Measurements from ENCODE around the gene CHD2. TPM values are rescaled to one million over a fixed set of nuclear protein-coding genes. Genes with fewer than 3 reads are reported as not detected.
"Not testable (repeated sequence)": the region's sequence is repeated elsewhere in the genome, so short reads cannot be mapped to it uniquely, and the experiment has no call there.

The CHD2 gene
- total RNA-seq (100 to 1,000 TPM; 120 to 144 TPM), polyA plus RNA-seq (10 to 100 TPM; 38.0 to 42.6 TPM)
- long read RNA-seq, donor 1, partial matches to known transcripts: 28 of 46 reads
- long read RNA-seq, donor 1, other reads (novel, unspliced or antisense): 17 of 46 reads
- long read RNA-seq, donor 2, partial matches to known transcripts: 31 of 39 reads
- long read RNA-seq, donor 2, other reads (novel, unspliced or antisense): 7 of 39 reads

DNA sequence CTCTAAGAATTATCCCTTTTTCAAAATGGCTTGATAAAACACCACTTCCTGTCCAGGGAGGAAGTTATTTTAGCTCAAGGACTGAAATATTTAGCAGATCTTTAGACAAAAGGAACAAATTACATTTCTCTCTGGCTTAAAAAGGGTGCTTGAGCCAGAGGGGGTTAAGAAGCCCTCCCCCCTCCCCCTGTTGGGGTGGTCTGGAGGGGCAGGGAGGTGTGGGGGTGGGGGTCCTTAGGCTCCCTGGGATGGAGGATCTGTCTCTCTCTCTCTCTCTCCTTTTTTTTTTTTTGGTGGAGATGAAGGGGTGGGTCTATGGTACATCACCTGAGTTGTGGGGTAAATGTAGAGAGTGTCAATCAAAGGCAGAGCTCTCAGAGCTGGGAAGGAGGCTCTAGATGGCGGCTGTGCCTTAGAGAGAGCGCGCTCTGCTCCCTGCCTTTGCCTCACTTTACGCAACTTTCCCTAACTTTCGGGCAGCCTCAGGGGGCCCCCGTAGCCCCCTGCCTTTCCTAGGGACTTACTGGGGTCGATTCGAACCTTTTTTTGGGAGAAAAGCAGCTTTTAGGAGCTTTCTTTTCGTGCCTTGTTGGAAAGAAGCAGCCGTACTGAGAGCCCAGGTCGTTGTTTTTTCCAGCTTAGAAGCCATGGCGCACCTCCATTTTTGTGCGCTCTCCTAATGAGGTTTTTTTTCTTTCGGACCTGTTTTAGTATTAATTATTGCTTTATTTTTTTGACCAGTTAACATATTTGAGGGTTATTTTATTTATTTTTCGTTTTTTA lies at the start of gene CHD2:
Gene CHD2, plus strand, starts transcription at position 377 of the 783 bp plus-strand sequence. CDS start 914 bp downstream, outside the sequence.
- 1% methylated on average over 15 of the region's 15 CpGs for WGBS, 2 donors
- no peaks in the 10 kb centered on the region for H3K4me1 ChIP-seq (ENCODE audit: control insufficient read depth in 1 of 2, insufficient read depth in 2 of 2, low read length in 2 of 2)
- H3K36me3 ChIP-seq (ENCODE audit: control insufficient read depth in 1 of 2, insufficient read depth in 2 of 2, low read length in 1 of 2): no peaks in the 10 kb centered on the region
- peak within 1 kb of the TSS; percentile 87 to 100 for H3K27ac ChIP-seq (ENCODE audit: low read depth in 1 of 2, low read length in 2 of 2)
- H3K4me3 ChIP-seq (ENCODE audit: low read length in 2 of 2): peak within 1 kb of the TSS; percentile 97 to 100
- DNase-seq (peak in 1 of 2 donors; percentile 64), ATAC-seq (ENCODE audit: low FRiP score) (peak; percentile 68)
- no peaks in the 10 kb centered on the region for H3K9me3 ChIP-seq (ENCODE audit: control insufficient read depth, low read length)
- intact Hi-C loops (cut with DNase I): loop anchor here in 1 of 2 donors (5.0 kb wide), 1 partner anchor 93 kb away; no protein-coding TSS in a partner anchor
- peaks cover 0 to 1% of the 10 kb centered on the region in 2 donors for H3K27me3 ChIP-seq (ENCODE audit: control insufficient read depth in 1 of 2, insufficient read depth in 2 of 2, low read length in 1 of 2)

DNA sequence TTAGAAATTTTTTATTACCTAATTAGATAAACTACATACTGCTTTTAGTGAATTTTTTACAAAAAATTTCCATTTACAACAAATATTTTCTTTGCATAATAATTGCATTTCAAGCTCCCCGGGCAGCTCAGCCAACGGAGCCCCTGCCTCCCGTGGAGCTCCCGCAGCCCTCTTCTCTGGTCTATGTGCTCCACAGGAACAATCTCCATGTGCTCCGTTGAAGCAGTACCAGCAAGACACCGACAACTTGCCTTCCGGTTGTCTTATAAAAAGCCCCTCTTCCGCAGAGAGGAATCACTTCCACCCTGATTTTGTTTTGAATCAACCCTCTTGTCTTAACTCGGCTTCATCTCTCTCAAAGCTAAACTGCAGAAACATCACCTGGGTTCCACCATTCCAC lies 46.9 kb upstream of the CHD2 start:
- 50 to 65% methylated on average over 9 of the region's 9 CpGs for WGBS, 2 donors
- Histone ChIP-seq H3K36me3 (ENCODE audit: control insufficient read depth in 1 of 2, insufficient read depth in 2 of 2, low read length in 1 of 2) (no peaks in the 10 kb centered on the region), H3K4me3 (ENCODE audit: low read length in 2 of 2) (no peak overlapping the region), H3K9me3 (ENCODE audit: control insufficient read depth, low read length) (no peaks in the 10 kb centered on the region), H3K27me3 (ENCODE audit: control insufficient read depth in 1 of 2, insufficient read depth in 2 of 2, low read length in 1 of 2) (no peaks in the 10 kb centered on the region), H3K4me1 (ENCODE audit: control insufficient read depth in 1 of 2, insufficient read depth in 2 of 2, low read length in 2 of 2) (no peaks in the 10 kb centered on the region), H3K27ac (ENCODE audit: low read depth in 1 of 2, low read length in 2 of 2) (no peak overlapping the region)
- intact Hi-C loops (cut with DNase I): no loop called here
- ATAC-seq (ENCODE audit: low FRiP score) (no peak), DNase-seq (no peak)

DNA sequence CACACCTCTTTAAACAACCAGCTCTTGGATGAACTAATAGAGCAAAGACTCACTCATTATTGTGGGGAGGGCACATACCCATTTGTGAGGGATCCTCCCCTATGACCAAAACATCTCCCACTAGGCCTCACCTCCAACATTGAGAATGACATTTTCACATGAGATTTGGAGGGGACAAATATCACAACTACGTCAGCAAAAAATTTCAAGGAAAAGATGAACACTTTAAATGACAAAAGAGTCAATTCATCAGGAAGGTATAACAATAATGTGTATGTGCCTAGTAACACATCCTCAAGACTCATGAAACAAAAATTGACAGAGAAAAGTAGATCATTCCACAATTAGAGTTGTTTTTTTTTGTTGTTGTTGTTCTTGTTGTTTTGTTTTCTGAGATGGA lies 38.4 kb upstream of the CHD2 start:
- ATAC-seq (ENCODE audit: low FRiP score): no peak
- intact Hi-C loops (cut with DNase I): no loop called here
- no peaks in the 10 kb centered on the region for H3K27me3 ChIP-seq (ENCODE audit: control insufficient read depth in 1 of 2, insufficient read depth in 2 of 2, low read length in 1 of 2)
- H3K36me3 ChIP-seq (ENCODE audit: control insufficient read depth in 1 of 2, insufficient read depth in 2 of 2, low read length in 1 of 2): no peaks in the 10 kb centered on the region
- no peaks in the 10 kb centered on the region for H3K4me1 ChIP-seq (ENCODE audit: control insufficient read depth in 1 of 2, insufficient read depth in 2 of 2, low read length in 2 of 2)
- DNase-seq: no peak
- H3K4me3 ChIP-seq (ENCODE audit: low read length in 2 of 2): no peak overlapping the region
- H3K9me3 ChIP-seq (ENCODE audit: control insufficient read depth, low read length): no peaks in the 10 kb centered on the region
- WGBS, 2 donors: 92 to 98% methylated on average over 1 of the region's 1 CpG
- H3K27ac ChIP-seq (ENCODE audit: low read depth in 1 of 2, low read length in 2 of 2): no peak overlapping the region

DNA sequence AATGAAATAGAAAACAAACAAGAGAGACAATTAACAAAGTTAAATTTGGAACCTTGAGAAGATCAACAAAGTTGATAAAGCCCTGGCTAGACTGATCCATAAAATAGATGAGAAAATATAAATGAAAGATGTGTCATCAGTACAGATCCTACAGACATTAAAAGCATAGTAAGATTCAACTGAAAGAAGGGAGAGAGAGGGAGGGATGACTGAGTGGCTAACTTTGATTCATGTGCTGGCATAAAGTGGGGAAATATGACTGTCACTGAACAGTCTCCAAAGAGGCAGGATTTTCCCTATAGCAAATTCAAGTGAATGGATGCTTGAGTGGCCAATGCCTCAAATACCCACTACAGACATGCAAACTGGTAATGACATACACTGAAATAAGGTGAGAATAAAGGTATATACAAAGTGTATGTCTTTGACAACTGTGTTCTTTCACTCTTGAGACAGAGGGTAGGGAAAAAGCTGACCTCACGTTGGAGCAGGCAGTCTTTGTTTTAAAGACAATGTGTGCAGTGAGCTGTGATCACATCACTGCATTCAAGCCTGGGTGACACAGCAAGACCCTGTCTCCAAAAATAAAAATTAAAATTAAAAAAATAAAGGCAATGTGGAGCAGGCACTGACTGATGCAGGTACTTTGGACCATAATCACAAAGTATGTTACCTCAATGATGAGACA lies 35.9 kb upstream of the CHD2 start:
- ATAC-seq (ENCODE audit: low FRiP score): no peak
- H3K9me3 ChIP-seq (ENCODE audit: control insufficient read depth, low read length): no peaks in the 10 kb centered on the region
- WGBS, 2 donors: 75 to 91% methylated on average over 1 of the region's 1 CpG
- intact Hi-C loops (cut with DNase I): no loop called here
- no peak for DNase-seq
- H3K4me1 ChIP-seq (ENCODE audit: control insufficient read depth in 1 of 2, insufficient read depth in 2 of 2, low read length in 2 of 2): no peaks in the 10 kb centered on the region
- H3K27me3 ChIP-seq (ENCODE audit: control insufficient read depth in 1 of 2, insufficient read depth in 2 of 2, low read length in 1 of 2): no peaks in the 10 kb centered on the region
- H3K36me3 ChIP-seq (ENCODE audit: control insufficient read depth in 1 of 2, insufficient read depth in 2 of 2, low read length in 1 of 2): no peaks in the 10 kb centered on the region
- no peak overlapping the region for H3K27ac ChIP-seq (ENCODE audit: low read depth in 1 of 2, low read length in 2 of 2)
- H3K4me3 ChIP-seq (ENCODE audit: low read length in 2 of 2): no peak overlapping the region

DNA sequence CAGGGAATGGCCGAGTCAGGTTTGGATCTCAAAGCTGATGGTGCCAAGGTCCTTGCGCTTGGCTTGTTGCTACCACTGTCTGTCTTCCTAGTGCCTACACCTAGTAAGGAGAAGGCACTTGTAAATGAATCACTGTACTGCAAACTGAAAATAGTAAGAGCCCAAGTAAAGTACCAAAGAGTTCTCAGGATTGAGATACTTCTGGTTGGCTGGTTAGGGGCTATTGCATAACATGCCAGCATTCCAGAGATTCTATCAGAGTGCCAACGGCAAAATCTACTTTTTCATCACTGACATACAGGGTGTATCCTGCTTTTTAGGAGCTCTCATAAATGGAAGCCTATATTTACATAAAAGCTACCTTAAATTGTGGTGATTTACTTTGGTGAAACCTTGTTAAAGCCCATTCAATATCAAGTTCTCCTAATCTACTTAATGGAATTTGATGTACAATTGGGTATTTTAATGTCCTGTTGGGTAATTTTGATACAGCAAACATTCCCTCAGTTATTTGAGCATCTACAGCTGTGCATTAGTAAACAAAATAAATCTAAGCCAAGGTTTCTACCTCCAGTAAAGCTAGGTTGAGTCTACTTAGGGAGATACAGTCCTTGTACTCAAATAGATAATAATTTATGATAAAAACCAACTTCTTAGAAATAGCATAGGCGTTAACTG lies 30.7 kb upstream of the CHD2 start:
- intact Hi-C loops (cut with DNase I): loop anchor here in 1 of 2 donors (5.0 kb wide), 1 partner anchor 37 kb away; no protein-coding TSS in a partner anchor
- DNase-seq: no peak
- WGBS, 2 donors: 58 to 64% methylated on average over 4 of the region's 4 CpGs
- Histone ChIP-seq H3K4me3 (ENCODE audit: low read length in 2 of 2) (no peak overlapping the region), H3K27me3 (ENCODE audit: control insufficient read depth in 1 of 2, insufficient read depth in 2 of 2, low read length in 1 of 2) (no peaks in the 10 kb centered on the region), H3K9me3 (ENCODE audit: control insufficient read depth, low read length) (no peaks in the 10 kb centered on the region), H3K27ac (ENCODE audit: low read depth in 1 of 2, low read length in 2 of 2) (peak overlapping the region; percentile 4 to 72), H3K4me1 (ENCODE audit: control insufficient read depth in 1 of 2, insufficient read depth in 2 of 2, low read length in 2 of 2) (no peaks in the 10 kb centered on the region), H3K36me3 (ENCODE audit: control insufficient read depth in 1 of 2, insufficient read depth in 2 of 2, low read length in 1 of 2) (no peaks in the 10 kb centered on the region)
- peak; percentile 68 for ATAC-seq (ENCODE audit: low FRiP score)

DNA sequence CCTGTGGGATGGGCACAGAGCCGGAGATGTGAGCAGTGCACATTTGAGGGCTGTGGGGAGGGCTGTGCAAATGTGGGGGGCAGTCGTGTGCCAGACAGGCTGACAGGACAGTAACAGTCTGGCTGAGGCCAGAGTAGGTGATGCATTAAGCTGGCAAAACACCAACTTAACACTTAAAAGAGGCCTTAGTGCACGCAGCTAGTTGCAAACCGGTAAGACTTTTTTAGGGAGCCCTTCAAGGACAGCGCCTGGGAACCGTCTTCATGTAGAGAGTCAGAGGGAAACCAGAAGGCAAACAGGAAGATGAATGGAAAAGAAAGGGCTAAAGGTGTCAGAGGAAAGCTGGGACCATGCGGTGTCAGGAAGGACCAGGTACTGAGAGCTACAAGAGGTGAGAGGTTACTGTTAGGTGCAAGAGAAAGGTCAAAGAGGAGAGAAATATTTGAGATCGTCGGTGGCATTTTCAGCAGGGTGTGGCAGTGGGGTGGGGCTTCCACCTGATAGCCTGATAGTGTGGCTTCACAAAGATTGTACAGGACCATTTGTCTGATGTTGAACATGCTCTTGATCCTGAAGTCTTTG lies 30.0 kb upstream of the CHD2 start:
- no peak for ATAC-seq (ENCODE audit: low FRiP score)
- DNase-seq: no peak
- Histone ChIP-seq H3K9me3 (ENCODE audit: control insufficient read depth, low read length) (no peaks in the 10 kb centered on the region), H3K27me3 (ENCODE audit: control insufficient read depth in 1 of 2, insufficient read depth in 2 of 2, low read length in 1 of 2) (no peaks in the 10 kb centered on the region), H3K36me3 (ENCODE audit: control insufficient read depth in 1 of 2, insufficient read depth in 2 of 2, low read length in 1 of 2) (no peaks in the 10 kb centered on the region), H3K27ac (ENCODE audit: low read depth in 1 of 2, low read length in 2 of 2) (no peak overlapping the region), H3K4me1 (ENCODE audit: control insufficient read depth in 1 of 2, insufficient read depth in 2 of 2, low read length in 2 of 2) (no peaks in the 10 kb centered on the region), H3K4me3 (ENCODE audit: low read length in 2 of 2) (no peak overlapping the region)
- 70 to 71% methylated on average over 9 of the region's 9 CpGs for WGBS, 2 donors
- intact Hi-C loops (cut with DNase I): no loop called here

DNA sequence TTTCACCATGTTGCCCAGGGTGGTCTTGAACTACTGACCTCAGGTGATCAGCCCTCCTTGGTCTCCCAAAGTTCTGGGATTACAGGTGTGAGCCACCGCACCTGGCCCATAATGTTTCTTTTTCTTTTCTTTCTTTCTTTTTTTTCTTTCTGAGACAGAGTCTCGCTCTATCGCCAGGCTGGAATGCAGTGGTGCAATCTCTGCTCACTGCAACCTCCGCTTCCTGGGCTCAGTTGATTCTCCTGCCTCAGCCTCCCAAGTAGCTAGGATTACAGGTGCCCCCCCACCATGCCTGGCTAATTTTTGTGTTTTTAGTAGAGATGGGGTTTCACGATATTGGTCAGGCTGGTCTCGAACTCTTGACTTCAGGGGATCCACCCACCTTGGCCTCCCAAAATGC lies 27.2 kb upstream of the CHD2 start:
- H3K9me3 ChIP-seq (ENCODE audit: control insufficient read depth, low read length): not testable (repeated sequence)
- whole genome bisulfite sequencing, 2 donors: 97 to 99% methylated on average over 6 of the region's 6 CpGs

DNA sequence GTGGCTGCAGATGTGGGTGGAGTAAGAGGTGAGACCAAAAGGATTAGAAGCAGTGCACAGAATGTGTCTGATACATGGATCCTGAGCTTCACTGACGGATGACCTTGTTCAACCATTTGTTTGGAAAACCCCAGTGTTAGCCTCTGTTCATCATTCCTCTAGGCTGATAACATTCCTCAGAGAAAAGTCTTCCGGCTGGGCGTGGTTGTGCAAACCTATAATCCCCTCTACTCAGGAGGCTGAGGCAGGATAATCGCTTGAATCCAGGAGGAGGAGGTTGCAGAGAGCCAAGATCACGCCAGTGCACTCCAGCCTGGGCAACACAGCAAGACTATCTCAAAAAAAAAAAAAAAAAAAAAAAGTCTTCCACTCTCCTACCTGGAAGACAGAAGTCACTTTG lies 23.1 kb upstream of the CHD2 start:
- ATAC-seq (ENCODE audit: low FRiP score) (no peak), DNase-seq (no peak)
- no peak overlapping the region for H3K4me3 ChIP-seq (ENCODE audit: low read length in 2 of 2)
- no peaks in the 10 kb centered on the region for H3K9me3 ChIP-seq (ENCODE audit: control insufficient read depth, low read length)
- H3K36me3 ChIP-seq (ENCODE audit: control insufficient read depth in 1 of 2, insufficient read depth in 2 of 2, low read length in 1 of 2): no peaks in the 10 kb centered on the region
- no peaks in the 10 kb centered on the region for H3K27me3 ChIP-seq (ENCODE audit: control insufficient read depth in 1 of 2, insufficient read depth in 2 of 2, low read length in 1 of 2)
- H3K27ac ChIP-seq (ENCODE audit: low read depth in 1 of 2, low read length in 2 of 2): no peak overlapping the region
- WGBS, 2 donors: 96 to 97% methylated on average over 5 of the region's 5 CpGs
- intact Hi-C loops (cut with DNase I): no loop called here
- H3K4me1 ChIP-seq (ENCODE audit: control insufficient read depth in 1 of 2, insufficient read depth in 2 of 2, low read length in 2 of 2): no peaks in the 10 kb centered on the region

More for the DNA sequence above, 27.2 kb upstream of the CHD2 start:
- DNase-seq; H3K4me3 ChIP-seq (ENCODE audit: low read length in 2 of 2); H3K27me3 ChIP-seq (ENCODE audit: control insufficient read depth in 1 of 2, insufficient read depth in 2 of 2, low read length in 1 of 2); H3K4me1 ChIP-seq (ENCODE audit: control insufficient read depth in 1 of 2, insufficient read depth in 2 of 2, low read length in 2 of 2); ATAC-seq (ENCODE audit: low FRiP score); H3K36me3 ChIP-seq (ENCODE audit: control insufficient read depth in 1 of 2, insufficient read depth in 2 of 2, low read length in 1 of 2); H3K27ac ChIP-seq (ENCODE audit: low read depth in 1 of 2, low read length in 2 of 2); intact Hi-C loops (cut with DNase I): not testable (repeated sequence)
